Activated naive CD4-positive, alpha-beta T cell treated with anti-CD3 and anti-CD28 coated beads for 36 hours (primary cell): ENCODE measurements around the gene GPC5. TPM values are rescaled to one million over a fixed set of nuclear protein-coding genes. Genes with fewer than 3 reads are reported as not detected.

Experiments used
- CTCF ChIA-PET: fragments of 350-600 bp; sonication (Branson Sonifier 250); formaldehyde crosslinking; loops from one replicate; lab custom pipeline; 2021; ENCODE audit warnings: antibody characterized with exemption; lab: Charles Lee
- DNase-seq: peaks from one replicate; pipeline ENCODE4 v3.0.0-alpha.2; 2020
- H3K27ac Mint-ChIP-seq: one replicate; pipeline ENCODE4 v1.8.0; 2021; ENCODE audit warnings: mild to moderate bottlenecking, mixed read lengths
- H3K27me3 Mint-ChIP-seq: one replicate; pipeline ENCODE4 v1.8.0; 2021; ENCODE audit warnings: low read depth, mixed read lengths
- H3K36me3 Mint-ChIP-seq: one replicate; pipeline ENCODE4 v1.8.0; 2021; ENCODE audit warnings: low read depth, mixed read lengths
- H3K4me1 Mint-ChIP-seq: one replicate; pipeline ENCODE4 v1.8.0; 2021; ENCODE audit warnings: low read depth, mixed read lengths
- H3K4me3 Mint-ChIP-seq: one replicate; pipeline ENCODE4 v1.8.0; 2021; ENCODE audit warnings: mild to moderate bottlenecking, moderate library complexity, mixed read lengths
- H3K9me3 Mint-ChIP-seq: one replicate; pipeline ENCODE4 v1.8.0; 2021; ENCODE audit warnings: mixed read lengths
- intact Hi-C: fragments of 100-400 bp; cut with micrococcal nuclease; formaldehyde crosslinking; loops from one replicate; pipeline ENCODE4 v1.15.1; 2023
- total RNA-seq, 2 experiments: library from RNA; stranded (reverse); gene quantifications; one replicate each; pipeline ENCODE4 v1.2.3, GENCODE V29; 2021

The GPC5 gene
- total RNA-seq, 2 experiments from 2014 or later: 0.38 to 0.40 TPM

DNA sequence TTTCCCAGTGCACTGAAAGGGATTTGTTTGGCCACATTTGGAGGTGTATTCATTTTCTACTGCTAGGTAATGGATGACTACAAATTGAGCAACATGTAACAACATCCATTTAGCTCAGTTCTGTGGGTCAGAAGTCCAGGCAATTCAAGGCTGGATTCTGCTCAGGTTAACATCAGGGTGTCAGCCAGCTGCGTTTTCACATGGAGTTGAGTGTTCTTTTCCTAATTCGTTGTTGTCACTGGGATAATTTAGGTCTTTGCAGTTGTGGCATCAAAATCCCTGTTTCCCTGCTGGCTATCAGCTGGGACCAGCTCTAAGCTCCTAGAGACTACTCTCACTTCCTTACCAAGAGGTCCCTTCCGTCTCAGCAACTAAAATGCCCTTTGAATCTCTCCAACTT is 25.5 kb upstream of the GPC5 start:
- DNase-seq: no peak
- Mint-ChIP-seq H3K27me3 (peaks cover 5% of the 10 kb centered on the region), H3K27ac (no peak overlapping the region), H3K9me3 (no peaks in the 10 kb centered on the region), H3K4me1 (peaks cover 22% of the 10 kb centered on the region), H3K4me3 (no peak overlapping the region), H3K36me3 (no peaks in the 10 kb centered on the region)
- intact Hi-C loops: no loop called here
- CTCF ChIA-PET: interaction anchor here (0.7 to 5.0 kb wide), 3 partner anchors 32 to 58 kb away, joined by 3 to 26 read pairs (median 4); no protein-coding TSS in a partner anchor

DNA sequence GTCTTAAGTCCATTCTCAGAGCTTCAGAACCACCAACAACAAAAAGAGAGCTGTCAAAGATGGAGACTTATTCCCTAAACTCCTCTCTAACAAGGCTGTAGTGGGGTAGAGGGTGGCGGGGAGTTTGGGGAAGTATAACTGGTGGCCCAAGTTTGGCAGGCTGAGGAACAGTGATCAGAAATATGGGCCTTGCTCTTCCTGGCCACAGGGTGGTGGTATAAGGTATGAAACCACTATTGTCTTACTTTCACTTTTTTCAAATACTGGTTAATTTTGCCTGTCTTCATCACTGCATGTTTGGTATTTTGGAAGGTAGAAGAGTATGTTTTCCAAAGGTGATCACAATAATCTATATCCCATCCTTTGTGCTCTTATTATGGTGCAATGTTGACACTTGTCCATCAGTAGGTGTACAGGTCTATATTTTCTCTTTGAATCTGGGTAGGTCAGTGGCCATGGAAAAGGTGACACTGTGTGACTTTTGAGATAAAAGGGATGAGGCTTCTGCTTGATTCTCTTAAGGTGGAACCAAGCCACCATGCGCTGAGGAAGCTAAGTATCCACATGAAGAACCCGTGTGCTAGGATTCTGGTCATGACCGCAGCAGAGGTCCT is 23.2 kb upstream of the GPC5 start:
- intact Hi-C loops: loop anchor here (1.0 to 5.0 kb wide), 3 partner anchors 62 to 347 kb away; no protein-coding TSS in a partner anchor
- peaks cover 5% of the 10 kb centered on the region for H3K27me3 Mint-ChIP-seq
- H3K4me1 Mint-ChIP-seq: peaks cover 4% of the 10 kb centered on the region
- H3K9me3 Mint-ChIP-seq: no peaks in the 10 kb centered on the region
- no peak overlapping the region for H3K4me3 Mint-ChIP-seq
- H3K27ac Mint-ChIP-seq: no peak overlapping the region
- H3K36me3 Mint-ChIP-seq: no peaks in the 10 kb centered on the region
- CTCF ChIA-PET: interaction anchor here (0.8 to 5.0 kb wide), 9 partner anchors 16 to 348 kb away, joined by 3 to 26 read pairs (median 4); no protein-coding TSS in a partner anchor
- DNase-seq: peak; percentile 31

DNA sequence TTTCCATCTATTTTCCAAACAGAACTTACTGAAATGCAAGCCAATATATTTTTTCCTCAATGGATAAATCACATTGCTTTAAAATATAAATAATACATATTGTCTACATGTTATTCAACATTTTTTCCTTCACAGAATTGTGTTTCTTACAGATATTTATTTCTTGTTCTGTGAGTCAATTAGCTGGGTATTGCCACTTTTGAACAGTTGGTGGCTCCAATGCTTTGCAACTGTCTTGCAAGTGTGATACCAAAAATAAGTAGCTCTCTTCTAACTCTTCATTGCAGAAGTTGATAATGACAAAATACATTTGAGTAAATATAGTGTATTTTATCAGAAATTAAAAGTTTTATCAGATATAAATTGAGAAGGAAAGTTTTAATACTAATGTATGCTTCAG is 17.1 kb upstream of the GPC5 start:
- no peak overlapping the region for H3K27ac Mint-ChIP-seq
- H3K9me3 Mint-ChIP-seq: no peaks in the 10 kb centered on the region
- peaks cover 5% of the 10 kb centered on the region for H3K27me3 Mint-ChIP-seq
- no peak overlapping the region for H3K4me3 Mint-ChIP-seq
- intact Hi-C loops: loop anchor here (1.0 kb wide), 2 partner anchors 25 to 341 kb away; no protein-coding TSS in a partner anchor
- H3K36me3 Mint-ChIP-seq: no peaks in the 10 kb centered on the region
- no peaks in the 10 kb centered on the region for H3K4me1 Mint-ChIP-seq
- DNase-seq: peak; percentile 21
- CTCF ChIA-PET: interaction anchor here (0.5 to 3.0 kb wide), 6 partner anchors 17 to 565 kb away, joined by 3 to 18 read pairs (median 4); partner anchors contain the start of gene GPC5

- Mint-ChIP-seq H3K4me3 (no peak overlapping the region), H3K27me3 (peaks cover 14% of the 10 kb centered on the region), H3K9me3 (no peaks in the 10 kb centered on the region), H3K4me1 (no peaks in the 10 kb centered on the region), H3K27ac (no peak overlapping the region), H3K36me3 (no peaks in the 10 kb centered on the region)
- CTCF ChIA-PET: interaction anchor here (0.6 kb wide), 1 partner anchor 202 kb away, joined by 5 read pairs; no protein-coding TSS in a partner anchor
- DNase-seq: no peak
- intact Hi-C loops: no loop called here
These were observed 14.6 kb upstream of the GPC5 start for GRCh38 chr13:91383836-91384235.

DNA sequence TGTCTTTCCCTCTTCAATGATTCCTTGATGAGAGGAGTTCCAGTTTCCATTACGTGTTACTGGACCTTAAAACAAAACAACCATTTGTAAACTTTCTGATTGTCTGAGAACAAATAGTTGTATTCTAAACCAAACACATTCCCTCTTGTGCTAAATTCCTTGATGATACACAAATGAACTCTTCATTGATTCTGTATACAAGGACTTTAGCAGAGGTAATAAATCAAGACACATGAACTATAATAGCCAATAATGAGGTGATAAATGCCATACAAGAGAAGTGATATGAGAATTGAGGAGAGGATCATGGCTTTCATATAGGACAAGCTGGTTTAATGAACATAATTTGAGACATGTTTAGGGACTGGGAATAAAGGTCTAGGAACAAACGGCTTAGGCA is 13.5 kb upstream of the GPC5 start:
- no peaks in the 10 kb centered on the region for H3K4me1 Mint-ChIP-seq
- intact Hi-C loops: no loop called here
- CTCF ChIA-PET: interaction anchor here (1.3 kb wide), 1 partner anchor 21 kb away, joined by 4 read pairs; no protein-coding TSS in a partner anchor
- no peak overlapping the region for H3K4me3 Mint-ChIP-seq
- DNase-seq: no peak
- H3K27ac Mint-ChIP-seq: no peak overlapping the region
- no peaks in the 10 kb centered on the region for H3K36me3 Mint-ChIP-seq
- H3K9me3 Mint-ChIP-seq: no peaks in the 10 kb centered on the region
- peaks cover 20% of the 10 kb centered on the region for H3K27me3 Mint-ChIP-seq

- H3K27ac Mint-ChIP-seq: no peak overlapping the region
- no peaks in the 10 kb centered on the region for H3K36me3 Mint-ChIP-seq
- CTCF ChIA-PET: interaction anchor here (1.5 kb wide), 1 partner anchor 17 kb away, joined by 3 read pairs; no protein-coding TSS in a partner anchor
- intact Hi-C loops: no loop called here
- no peaks in the 10 kb centered on the region for H3K9me3 Mint-ChIP-seq
- no peak overlapping the region for H3K4me3 Mint-ChIP-seq
- DNase-seq: no peak
- no peaks in the 10 kb centered on the region for H3K4me1 Mint-ChIP-seq
- peaks cover 42% of the 10 kb centered on the region for H3K27me3 Mint-ChIP-seq
These were observed 9.2 kb upstream of the GPC5 start for GRCh38 chr13:91389186-91389585.

- intact Hi-C loops: loop anchor here (1.0 kb wide), 1 partner anchor 11 kb away; no protein-coding TSS in a partner anchor
- H3K27ac Mint-ChIP-seq: no peak overlapping the region
- H3K36me3 Mint-ChIP-seq: no peaks in the 10 kb centered on the region
- peaks cover 49% of the 10 kb centered on the region for H3K27me3 Mint-ChIP-seq
- CTCF ChIA-PET: interaction anchor here (0.5 kb wide), 1 partner anchor 11 kb away, joined by 3 read pairs; no protein-coding TSS in a partner anchor
- no peak overlapping the region for H3K4me3 Mint-ChIP-seq
- DNase-seq: no peak
- H3K4me1 Mint-ChIP-seq: peaks cover 17% of the 10 kb centered on the region
- no peaks in the 10 kb centered on the region for H3K9me3 Mint-ChIP-seq
These were observed 826 bp upstream of the GPC5 start for GRCh38 chr13:91397595-91397994.

GRCh38 chr13:91399189-91400062 is 1.0 kb downstream of the GPC5 start:
- peaks cover 46% of the 10 kb centered on the region for H3K27me3 Mint-ChIP-seq
- peak overlapping the region; percentile 75 for H3K4me3 Mint-ChIP-seq
- no peak overlapping the region for H3K27ac Mint-ChIP-seq
- H3K4me1 Mint-ChIP-seq: peaks cover 17% of the 10 kb centered on the region
- CTCF ChIA-PET: interaction anchor here (0.6 to 1.1 kb wide), 3 partner anchors 8 to 30 kb away, joined by 3 to 4 read pairs (median 4); no protein-coding TSS in a partner anchor
- H3K9me3 Mint-ChIP-seq: no peaks in the 10 kb centered on the region
- DNase-seq: peak; percentile 18
- intact Hi-C loops: loop anchor here (2.0 kb wide), 1 partner anchor 87 kb away; no protein-coding TSS in a partner anchor
- H3K36me3 Mint-ChIP-seq: no peaks in the 10 kb centered on the region

DNA sequence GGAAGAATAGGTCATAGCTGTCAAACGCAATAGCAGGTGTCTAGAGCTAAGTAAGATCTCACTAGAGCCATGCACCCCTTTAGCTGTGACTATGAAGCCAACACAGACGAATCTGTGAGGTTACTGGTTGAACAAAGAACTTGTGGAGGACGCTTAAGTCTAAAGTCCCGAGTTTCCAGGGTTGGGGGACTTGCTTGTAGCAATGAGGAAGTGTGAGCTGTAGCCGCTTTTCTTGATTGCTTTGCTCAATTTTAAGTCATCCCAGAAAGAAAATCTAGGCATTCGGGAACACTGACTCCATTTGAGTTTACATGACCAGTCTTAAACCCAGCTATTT is 1.6 kb downstream of the GPC5 start:
- intact Hi-C loops: no loop called here
- CTCF ChIA-PET: no interaction called here
- Mint-ChIP-seq H3K27ac (no peak overlapping the region), H3K27me3 (peaks cover 41% of the 10 kb centered on the region), H3K4me1 (peaks cover 17% of the 10 kb centered on the region), H3K9me3 (no peaks in the 10 kb centered on the region), H3K4me3 (peak overlapping the region; percentile 75), H3K36me3 (no peaks in the 10 kb centered on the region)
- no peak for DNase-seq

GRCh38 chr13:91400671-91401070 is 2.2 kb downstream of the GPC5 start:
- Mint-ChIP-seq H3K27me3 (peaks cover 41% of the 10 kb centered on the region), H3K9me3 (no peaks in the 10 kb centered on the region), H3K4me1 (peaks cover 17% of the 10 kb centered on the region), H3K27ac (no peak overlapping the region), H3K36me3 (no peaks in the 10 kb centered on the region), H3K4me3 (no peak overlapping the region)
- CTCF ChIA-PET: no interaction called here
- intact Hi-C loops: no loop called here
- DNase-seq: no peak

GRCh38 chr13:91401920-91402319 is 3.5 kb downstream of the GPC5 start:
- no peaks in the 10 kb centered on the region for H3K36me3 Mint-ChIP-seq
- H3K27me3 Mint-ChIP-seq: peaks cover 36% of the 10 kb centered on the region
- H3K27ac Mint-ChIP-seq: no peak overlapping the region
- DNase-seq: no peak
- no peak overlapping the region for H3K4me3 Mint-ChIP-seq
- intact Hi-C loops: no loop called here
- CTCF ChIA-PET: no interaction called here
- H3K9me3 Mint-ChIP-seq: peaks cover 3% of the 10 kb centered on the region
- peaks cover 17% of the 10 kb centered on the region for H3K4me1 Mint-ChIP-seq

- CTCF ChIA-PET: interaction anchor here (1.0 to 4.4 kb wide), 6 partner anchors 17 to 74 kb away, joined by 3 to 26 read pairs (median 4); no protein-coding TSS in a partner anchor
- Mint-ChIP-seq H3K4me3 (no peak overlapping the region), H3K4me1 (peaks cover 3% of the 10 kb centered on the region), H3K27ac (no peak overlapping the region), H3K36me3 (no peaks in the 10 kb centered on the region), H3K9me3 (peaks cover 3% of the 10 kb centered on the region), H3K27me3 (peaks cover 17% of the 10 kb centered on the region)
- no peak for DNase-seq
- intact Hi-C loops: no loop called here
These were observed 6.8 kb downstream of the GPC5 start for GRCh38 chr13:91405240-91405639.
